NB4 (cell line): ENCODE measurements around the gene QARS1.

Experiments
- DNase-seq: peaks from one replicate; pipeline ENCODE4 v3.0.0; 2010; ENCODE audit warnings: low read depth
- H3K4me3 ChIP-seq: one replicate; pipeline ENCODE4 v1.5.1; 2011; ENCODE audit warnings: mild to moderate bottlenecking, low read depth, low read length, moderate library complexity
- CTCF ChIP-seq: IDR thresholded peaks from one replicate; pipeline ENCODE4 v1.5.1; 2012; ENCODE audit warnings: low read depth, low read length
- MAX ChIP-seq: IDR thresholded peaks from 2 replicates; pipeline ENCODE4 v1.6.1; 2011; ENCODE audit warnings: low read depth, low read length
- MYC ChIP-seq: IDR thresholded peaks from 2 replicates; pipeline ENCODE4 v1.6.1; 2011; ENCODE audit warnings: low read depth, low read length
- POLR2A ChIP-seq: IDR thresholded peaks from 2 replicates; pipeline ENCODE4 v1.6.1; 2011; ENCODE audit warnings: mild to moderate bottlenecking; ENCODE audit not compliant: insufficient read length; ENCODE audit errors: extremely low read depth

Gene QARS1

GRCh38 chr3:49081429-49081828, 23.1 kb downstream of the QARS1 start:
- TF ChIP-seq MYC (no peak), CTCF (no peak), POLR2A (no peak), MAX (no peak)
- DNase-seq, result no peak

GRCh38 chr3:49079270-49079669, 25.3 kb downstream of the QARS1 start:
- H3K4me3 ChIP-seq, result no peak overlapping the region
- TF ChIP-seq MAX, result no peak
- no peak for TF ChIP-seq CTCF
- TF ChIP-seq POLR2A, result no peak
- TF ChIP-seq MYC, result no peak

More at GRCh38 chr3:49081429-49081828, 23.1 kb downstream of the QARS1 start:
- H3K4me3 ChIP-seq, result no peak overlapping the region

GRCh38 chr3:49076646-49077045, 27.9 kb downstream of the QARS1 start:
- H3K4me3 ChIP-seq, result no peak overlapping the region
- no peak for DNase-seq
- no peak for TF ChIP-seq MAX
- TF ChIP-seq MYC, result no peak
- TF ChIP-seq POLR2A, result no peak
- TF ChIP-seq CTCF, result no peak

More at GRCh38 chr3:49079270-49079669, 25.3 kb downstream of the QARS1 start:
- no peak for DNase-seq

- no peak overlapping the region for H3K4me3 ChIP-seq
- no peak for TF ChIP-seq MYC
- TF ChIP-seq MAX, result no peak
- TF ChIP-seq CTCF, result no peak
- no peak for TF ChIP-seq POLR2A
- no peak for DNase-seq
These were observed 28.4 kb downstream of the QARS1 start for GRCh38 chr3:49076116-49076515.

- no peak for DNase-seq
- H3K4me3 ChIP-seq, result no peak overlapping the region
- TF ChIP-seq MAX (no peak), CTCF (no peak), MYC (no peak), POLR2A (no peak)
These were observed 46.5 kb downstream of the QARS1 start for GRCh38 chr3:49058011-49058410.

- no peak overlapping the region for H3K4me3 ChIP-seq
- DNase-seq, result no peak
- TF ChIP-seq CTCF (no peak), POLR2A (no peak), MYC (no peak), MAX (no peak)
These were observed 47.3 kb downstream of the QARS1 start for GRCh38 chr3:49057268-49057667.
